ENCODE measurements around the gene TNNI3K. TPM values are rescaled to one million over a fixed set of nuclear protein-coding genes. Genes with fewer than 3 reads are reported as not detected.

Gene TNNI3K
- total RNA-seq, 2 donors from 2014 or later, result 0.59 to 0.96 TPM

GRCh38 chr1:74463333-74463988 is 228.3 kb downstream of the TNNI3K start:
- no peaks in the 10 kb centered on the region for H3K27me3 ChIP-seq
- no peak overlapping the region for H3K27ac ChIP-seq
- no peak overlapping the region for H3K9ac ChIP-seq (ENCODE audit: low read depth in 2 of 2, low read length in 2 of 2)
- no peaks in the 10 kb centered on the region for H3K9me3 ChIP-seq
- H3K36me3 ChIP-seq, result no peaks in the 10 kb centered on the region
- TF ChIP-seq CTCF (IDR thresholded peaks at IDR 0.05), result no peak
- DNase-seq, result no peak
- no peaks in the 10 kb centered on the region for H3K4me1 ChIP-seq
- H3K4me3 ChIP-seq, result no peak overlapping the region
- intact Hi-C loops (cut with DNase I), result no loop called here

- H3K27ac ChIP-seq, result no peak overlapping the region
- no peak for TF ChIP-seq CTCF (IDR thresholded peaks at IDR 0.05)
- H3K4me3 ChIP-seq, result no peak overlapping the region
- H3K9me3 ChIP-seq, result no peaks in the 10 kb centered on the region
- intact Hi-C loops (cut with DNase I), result no loop called here
- H3K27me3 ChIP-seq, result no peaks in the 10 kb centered on the region
- H3K4me1 ChIP-seq, result no peaks in the 10 kb centered on the region
- no peaks in the 10 kb centered on the region for H3K36me3 ChIP-seq
- DNase-seq, result no peak
- H3K9ac ChIP-seq (ENCODE audit: low read depth in 2 of 2, low read length in 2 of 2), result no peak overlapping the region
These were observed 228.8 kb downstream of the TNNI3K start for GRCh38 chr1:74464037-74464436.

GRCh38 chr1:74465193-74465681 is 230.1 kb downstream of the TNNI3K start:
- Histone ChIP-seq H3K4me3 (no peak overlapping the region), H3K36me3 (no peaks in the 10 kb centered on the region), H3K27me3 (no peaks in the 10 kb centered on the region), H3K9ac (ENCODE audit: low read depth in 2 of 2, low read length in 2 of 2) (no peak overlapping the region), H3K27ac (no peak overlapping the region), H3K9me3 (no peaks in the 10 kb centered on the region), H3K4me1 (no peaks in the 10 kb centered on the region)
- TF ChIP-seq CTCF (IDR thresholded peaks at IDR 0.05), result no peak
- DNase-seq, result no peak
- intact Hi-C loops (cut with DNase I), result no loop called here

- Histone ChIP-seq H3K4me1 (no peaks in the 10 kb centered on the region), H3K36me3 (no peaks in the 10 kb centered on the region), H3K27ac (no peak overlapping the region), H3K9me3 (no peaks in the 10 kb centered on the region), H3K4me3 (no peak overlapping the region), H3K9ac (ENCODE audit: low read depth in 2 of 2, low read length in 2 of 2) (no peak overlapping the region), H3K27me3 (no peaks in the 10 kb centered on the region)
- no peak for TF ChIP-seq CTCF (IDR thresholded peaks at IDR 0.05)
- intact Hi-C loops (cut with DNase I), result no loop called here
- DNase-seq, result no peak
These were observed 232.7 kb downstream of the TNNI3K start for GRCh38 chr1:74467786-74468377.

GRCh38 chr1:74468982-74469603 is 233.9 kb downstream of the TNNI3K start:
- peak; percentile 37 for TF ChIP-seq CTCF (IDR thresholded peaks at IDR 0.05)
- no peaks in the 10 kb centered on the region for H3K4me1 ChIP-seq
- no peak overlapping the region for H3K4me3 ChIP-seq
- H3K36me3 ChIP-seq, result no peaks in the 10 kb centered on the region
- no peaks in the 10 kb centered on the region for H3K27me3 ChIP-seq
- no peaks in the 10 kb centered on the region for H3K9me3 ChIP-seq
- H3K27ac ChIP-seq, result no peak overlapping the region
- no peak overlapping the region for H3K9ac ChIP-seq (ENCODE audit: low read depth in 2 of 2, low read length in 2 of 2)
- DNase-seq, result no peak
- intact Hi-C loops (cut with DNase I), result no loop called here

Data from colonic mucosa (tissue), 4 donors.